ENCODE measurements around the gene EPB41L2.

GRCh38 chr6:130873746-130874145, 189.3 kb downstream of the EPB41L2 start:
- TF ChIP-seq NR1H2 (CRISPR knock-in tag; IDR thresholded peaks at IDR 0.05) (no peak), USF1 (CRISPR knock-in tag; IDR thresholded peaks at IDR 0.05) (no peak), NR2C2 (CRISPR knock-in tag; IDR thresholded peaks at IDR 0.05) (no peak), FOXP1 (CRISPR knock-in tag; IDR thresholded peaks at IDR 0.05; ENCODE audit: borderline replicate concordance) (no peak), ATF3 (CRISPR knock-in tag; conservative IDR thresholded peaks at IDR 0.05) (no peak), SMAD4 (CRISPR knock-in tag; IDR thresholded peaks at IDR 0.05) (no peak), PRDM15 (CRISPR knock-in tag; IDR thresholded peaks at IDR 0.05) (no peak)
- TF ChIP-seq, protein P1, sequence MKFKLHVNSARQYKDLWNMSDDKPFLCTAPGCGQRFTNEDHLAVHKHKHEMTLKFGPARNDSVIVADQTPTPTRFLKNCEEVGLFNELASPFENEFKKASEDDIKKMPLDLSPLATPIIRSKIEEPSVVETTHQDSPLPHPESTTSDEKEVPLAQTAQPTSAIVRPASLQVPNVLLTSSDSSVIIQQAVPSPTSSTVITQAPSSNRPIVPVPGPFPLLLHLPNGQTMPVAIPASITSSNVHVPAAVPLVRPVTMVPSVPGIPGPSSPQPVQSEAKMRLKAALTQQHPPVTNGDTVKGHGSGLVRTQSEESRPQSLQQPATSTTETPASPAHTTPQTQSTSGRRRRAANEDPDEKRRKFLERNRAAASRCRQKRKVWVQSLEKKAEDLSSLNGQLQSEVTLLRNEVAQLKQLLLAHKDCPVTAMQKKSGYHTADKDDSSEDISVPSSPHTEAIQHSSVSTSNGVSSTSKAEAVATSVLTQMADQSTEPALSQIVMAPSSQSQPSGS (CRISPR knock-in tag; IDR thresholded peaks at IDR 0.05; ENCODE audit: borderline replicate concordance, low read depth): no peak
- TF ChIP-seq, protein P2, sequence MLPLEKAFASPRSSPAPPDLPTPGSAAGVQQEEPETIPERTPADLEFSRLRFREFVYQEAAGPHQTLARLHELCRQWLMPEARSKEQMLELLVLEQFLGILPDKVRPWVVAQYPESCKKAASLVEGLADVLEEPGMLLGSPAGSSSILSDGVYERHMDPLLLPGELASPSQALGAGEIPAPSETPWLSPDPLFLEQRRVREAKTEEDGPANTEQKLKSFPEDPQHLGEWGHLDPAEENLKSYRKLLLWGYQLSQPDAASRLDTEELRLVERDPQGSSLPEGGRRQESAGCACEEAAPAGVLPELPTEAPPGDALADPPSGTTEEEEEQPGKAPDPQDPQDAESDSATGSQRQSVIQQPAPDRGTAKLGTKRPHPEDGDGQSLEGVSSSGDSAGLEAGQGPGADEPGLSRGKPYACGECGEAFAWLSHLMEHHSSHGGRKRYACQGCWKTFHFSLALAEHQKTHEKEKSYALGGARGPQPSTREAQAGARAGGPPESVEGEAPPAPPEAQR (CRISPR knock-in tag; IDR thresholded peaks at IDR 0.05): no peak
- TF ChIP-seq, protein P3, sequence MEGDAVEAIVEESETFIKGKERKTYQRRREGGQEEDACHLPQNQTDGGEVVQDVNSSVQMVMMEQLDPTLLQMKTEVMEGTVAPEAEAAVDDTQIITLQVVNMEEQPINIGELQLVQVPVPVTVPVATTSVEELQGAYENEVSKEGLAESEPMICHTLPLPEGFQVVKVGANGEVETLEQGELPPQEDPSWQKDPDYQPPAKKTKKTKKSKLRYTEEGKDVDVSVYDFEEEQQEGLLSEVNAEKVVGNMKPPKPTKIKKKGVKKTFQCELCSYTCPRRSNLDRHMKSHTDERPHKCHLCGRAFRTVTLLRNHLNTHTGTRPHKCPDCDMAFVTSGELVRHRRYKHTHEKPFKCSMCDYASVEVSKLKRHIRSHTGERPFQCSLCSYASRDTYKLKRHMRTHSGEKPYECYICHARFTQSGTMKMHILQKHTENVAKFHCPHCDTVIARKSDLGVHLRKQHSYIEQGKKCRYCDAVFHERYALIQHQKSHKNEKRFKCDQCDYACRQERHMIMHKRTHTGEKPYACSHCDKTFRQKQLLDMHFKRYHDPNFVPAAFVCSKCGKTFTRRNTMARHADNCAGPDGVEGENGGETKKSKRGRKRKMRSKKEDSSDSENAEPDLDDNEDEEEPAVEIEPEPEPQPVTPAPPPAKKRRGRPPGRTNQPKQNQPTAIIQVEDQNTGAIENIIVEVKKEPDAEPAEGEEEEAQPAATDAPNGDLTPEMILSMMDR (IDR thresholded peaks at IDR 0.05): no peak
